ENCODE measurements around the gene RERE.
"Not testable (repeated sequence)": the region's sequence is repeated elsewhere in the genome, so short reads cannot be mapped to it uniquely, and the experiment has no call there.

The RERE gene

GRCh38 chr1:8464377-8464776 lies 353.1 kb downstream of the RERE start:
- no peak for DNase-seq

GRCh38 chr1:8463144-8463927 lies 354.1 kb downstream of the RERE start:
- no peak for DNase-seq

- no peak for DNase-seq
Measured at GRCh38 chr1:8462371-8462892, 355.0 kb downstream of the RERE start.

- no peak for DNase-seq
Measured at GRCh38 chr1:8461351-8462110, 355.9 kb downstream of the RERE start.

- DNase-seq: no peak
Measured at GRCh38 chr1:8460784-8461183, 356.7 kb downstream of the RERE start.

GRCh38 chr1:8460132-8460544 lies 357.3 kb downstream of the RERE start:
- DNase-seq: no peak

GRCh38 chr1:8458607-8459006 lies 358.8 kb downstream of the RERE start:
- DNase-seq: no peak

GRCh38 chr1:8457760-8458381 lies 359.6 kb downstream of the RERE start:
- DNase-seq: no peak

- DNase-seq: no peak
Measured at GRCh38 chr1:8456991-8457390, 360.4 kb downstream of the RERE start.

GRCh38 chr1:8456308-8456912 lies 361.0 kb downstream of the RERE start:
- DNase-seq: no peak

- no peak for DNase-seq
Measured at GRCh38 chr1:8455700-8456307, 361.6 kb downstream of the RERE start.

- DNase-seq: no peak
Measured at GRCh38 chr1:8450312-8450711, 367.1 kb downstream of the RERE start.

GRCh38 chr1:8448911-8449661 lies 368.4 kb downstream of the RERE start:
- DNase-seq: no peak

GRCh38 chr1:8448505-8448904 lies 368.9 kb downstream of the RERE start:
- not testable (repeated sequence) for DNase-seq

GRCh38 chr1:8447616-8448150 lies 369.8 kb downstream of the RERE start:
- DNase-seq: no peak

- DNase-seq: not testable (repeated sequence)
Measured at GRCh38 chr1:8446119-8446518, 371.3 kb downstream of the RERE start.

- DNase-seq: no peak
Measured at GRCh38 chr1:8443558-8444194, 373.8 kb downstream of the RERE start.

- no peak for DNase-seq
Measured at GRCh38 chr1:8441426-8441825, 376.0 kb downstream of the RERE start.

GRCh38 chr1:8439015-8439702 lies 378.3 kb downstream of the RERE start:
- DNase-seq: no peak

- DNase-seq: no peak
Measured at GRCh38 chr1:8438489-8438888, 379.0 kb downstream of the RERE start.

Measured in stimulated activated CD4-positive, alpha-beta T cell treated with anti-CD3 and anti-CD28 coated beads, Interleukin-2, amount 100 ng/mL, for 48 hours (primary cell).